Lung (tissue), 16 donors: ENCODE results near the gene ZFP92. TPM values are rescaled to one million over a fixed set of nuclear protein-coding genes. Genes with fewer than 3 reads are reported as not detected.

Experiments
- ATAC-seq: fragments of 200-7000 bp; cut with Tn5 transposase; one replicate; pipeline ENCODE4 v1.9.1; 2020; ENCODE audit warnings: moderate number of reproducible peaks; ENCODE audit not compliant: insufficient read depth, low FRiP score
- DNase-seq, 3 donors: peaks; one replicate each; pipeline ENCODE4 v3.0.0-alpha.2; 2013 to 2017
- H3K27ac ChIP-seq, 2 donors: one replicate each; pipeline ENCODE4 v1.5.1; 2013; ENCODE audit warnings: mild to moderate bottlenecking in 2 of 2, moderate library complexity in 2 of 2, control low read depth in 1 of 2, inconsistent platforms in 1 of 2, low read depth in 1 of 2, low read length in 1 of 2
- H3K27me3 ChIP-seq, 3 donors: one replicate each; pipeline ENCODE4 v1.5.1; 2013; ENCODE audit warnings: low read length in 2 of 3; ENCODE audit not compliant: control insufficient read depth in 3 of 3, insufficient read depth in 3 of 3
- H3K36me3 ChIP-seq, 4 donors: one replicate each; pipeline ENCODE4 v1.5.1; 2013; ENCODE audit warnings: low read length in 4 of 4, mild to moderate bottlenecking in 1 of 4, moderate library complexity in 1 of 4; ENCODE audit not compliant: control insufficient read depth in 4 of 4, insufficient read depth in 4 of 4
- H3K4me1 ChIP-seq, 5 donors: one replicate each; pipeline ENCODE4 v1.5.1; 2013; ENCODE audit warnings: low read length in 5 of 5, mild to moderate bottlenecking in 2 of 5, moderate library complexity in 1 of 5; ENCODE audit not compliant: control insufficient read depth in 5 of 5, insufficient read depth in 5 of 5
- H3K4me3 ChIP-seq: one replicate; pipeline ENCODE4 v1.5.1; 2013; ENCODE audit warnings: mild to moderate bottlenecking, control low read depth, moderate library complexity
- H3K9ac ChIP-seq, 2 donors: one replicate each; pipeline ENCODE4 v1.5.1; 2013; ENCODE audit warnings: low read length in 2 of 2, control low read depth in 1 of 2; ENCODE audit not compliant: insufficient read depth in 1 of 2
- H3K9me3 ChIP-seq, 4 donors: one replicate each; pipeline ENCODE4 v1.5.1; 2013; ENCODE audit warnings: low read length in 3 of 4, mild to moderate bottlenecking in 1 of 4, moderate library complexity in 1 of 4; ENCODE audit not compliant: control insufficient read depth in 4 of 4, insufficient read depth in 3 of 4
- WGBS, 2 donors: extraction: QIAGEN DNeasy Blood & Tissue Kit; methylation state at CpG; one replicate each; pipeline ENCODE4 v1.1.7; 2013; 5-methylcytosine and 5-hydroxymethylcytosine counted together
- long read RNA-seq, 5 donors: transcript quantifications; one replicate each; lab custom pipeline, GENCODE V29; 2026
- polyA plus RNA-seq, 2 donors: library from polyadenylated mRNA; stranded (reverse); fragments of 200-250 nt; gene quantifications; one replicate each; pipeline ENCODE4 v1.2.1, GENCODE V29; 2013
- total RNA-seq, 2 donors: library from RNA; depleted of rRNA in 1 of 2; stranded (reverse); fragments of >200 nt in 1 of 2; gene quantifications; one replicate each; pipeline ENCODE4 v1.2.1, GENCODE V29; 2014 to 2021
- TF ChIP-seq, protein P1 (sequence below): IDR thresholded peaks from 2 replicates; pipeline ENCODE4 v1.5.1; 2012; ENCODE audit warnings: mild to moderate bottlenecking; ENCODE audit errors: control extremely low read depth, extremely low read depth
- donor health status: control.
- donor health status: control.
- donor health status: Bipolar disorder and iron deficiency.
- donor health status: healthy.
- donor health status: DM: yes; HTN: yes; CAD: no.

ZFP92 gene, protein sequence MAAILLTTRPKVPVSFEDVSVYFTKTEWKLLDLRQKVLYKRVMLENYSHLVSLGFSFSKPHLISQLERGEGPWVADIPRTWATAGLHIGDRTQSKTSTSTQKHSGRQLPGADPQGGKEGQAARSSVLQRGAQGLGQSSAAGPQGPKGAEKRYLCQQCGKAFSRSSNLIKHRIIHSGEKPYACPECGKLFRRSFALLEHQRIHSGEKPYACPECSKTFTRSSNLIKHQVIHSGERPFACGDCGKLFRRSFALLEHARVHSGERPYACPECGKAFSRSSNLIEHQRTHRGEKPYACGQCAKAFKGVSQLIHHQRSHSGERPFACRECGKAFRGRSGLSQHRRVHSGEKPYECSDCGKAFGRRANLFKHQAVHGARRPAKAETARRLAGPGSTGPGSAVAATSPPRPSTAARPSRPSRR
- total RNA-seq (1 to 10 TPM; 1.5 to 3.6 TPM), polyA plus RNA-seq (1 to 10 TPM in 1 of 2 donors, under 1 TPM in 1; 0.69 to 1.5 TPM)
- long read RNA-seq, donor 1, full-length matches to known transcripts = 1 of 1 reads
- long read RNA-seq, donor 1, partial matches to known transcripts = 0 of 1 reads
- long read RNA-seq, donor 1, other reads (novel, unspliced or antisense) = 0 of 1 reads
- long read RNA-seq, donor 2 = 0 reads
- long read RNA-seq, donor 3 = 0 reads
- long read RNA-seq, donor 4 = 0 reads
- long read RNA-seq, donor 5 = 0 reads

DNA sequence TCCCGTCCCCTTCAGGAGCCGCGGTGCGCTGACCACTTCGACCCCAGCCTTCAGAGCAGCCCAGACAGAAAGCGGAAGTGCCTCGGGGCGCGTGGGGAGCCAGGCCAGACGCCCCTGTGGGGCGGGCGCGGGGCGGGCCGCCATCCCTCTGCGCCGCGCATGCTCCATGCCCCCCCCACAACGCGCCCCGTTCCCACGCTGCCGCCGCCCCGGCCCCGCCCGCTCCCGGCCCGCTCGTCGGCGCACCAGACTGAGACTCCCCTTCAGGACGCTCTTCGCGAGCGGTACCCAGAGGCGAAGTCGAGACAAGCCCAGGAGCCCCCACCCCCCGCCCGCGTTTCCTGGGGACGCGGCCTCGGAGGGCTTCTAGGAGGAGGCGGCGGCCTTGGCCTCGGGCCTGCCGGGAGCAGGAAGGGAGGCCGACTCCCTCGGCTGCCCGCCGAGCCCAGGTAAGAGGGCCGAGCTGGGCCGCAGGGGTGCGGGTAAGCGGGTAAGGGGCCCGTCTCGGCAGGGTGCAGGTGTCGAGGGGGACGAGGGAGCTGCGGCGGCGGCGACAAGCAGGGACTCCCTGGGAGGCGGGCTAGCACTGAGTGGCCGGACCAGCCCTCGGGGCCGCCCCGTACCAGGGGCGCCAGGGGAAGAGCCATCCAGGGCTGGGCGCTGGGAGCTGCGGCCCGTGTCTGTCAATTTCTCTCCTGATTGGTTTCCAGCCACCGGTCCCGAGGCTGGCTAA is at the start of gene ZFP92:
ZFP92 (plus strand) TSS at position 218 of the 733 bp plus-strand sequence. CDS start 6,851 bp downstream, outside the sequence.
- Histone ChIP-seq H3K27ac (no peak within 1 kb of the TSS), H3K4me3 (peak within 1 kb of the TSS; percentile 48), H3K36me3 (no peaks in the 10 kb centered on the region), H3K27me3 (no peaks in the 10 kb centered on the region), H3K9ac (no peak within 1 kb of the TSS), H3K4me1 (peaks cover 0 to 5% (median 0%) of the 10 kb centered on the region in 5 donors), H3K9me3 (no peaks in the 10 kb centered on the region)
- peak in 2 of 3 donors; percentile 26 to 29 for DNase-seq
- TF ChIP-seq, protein P1, sequence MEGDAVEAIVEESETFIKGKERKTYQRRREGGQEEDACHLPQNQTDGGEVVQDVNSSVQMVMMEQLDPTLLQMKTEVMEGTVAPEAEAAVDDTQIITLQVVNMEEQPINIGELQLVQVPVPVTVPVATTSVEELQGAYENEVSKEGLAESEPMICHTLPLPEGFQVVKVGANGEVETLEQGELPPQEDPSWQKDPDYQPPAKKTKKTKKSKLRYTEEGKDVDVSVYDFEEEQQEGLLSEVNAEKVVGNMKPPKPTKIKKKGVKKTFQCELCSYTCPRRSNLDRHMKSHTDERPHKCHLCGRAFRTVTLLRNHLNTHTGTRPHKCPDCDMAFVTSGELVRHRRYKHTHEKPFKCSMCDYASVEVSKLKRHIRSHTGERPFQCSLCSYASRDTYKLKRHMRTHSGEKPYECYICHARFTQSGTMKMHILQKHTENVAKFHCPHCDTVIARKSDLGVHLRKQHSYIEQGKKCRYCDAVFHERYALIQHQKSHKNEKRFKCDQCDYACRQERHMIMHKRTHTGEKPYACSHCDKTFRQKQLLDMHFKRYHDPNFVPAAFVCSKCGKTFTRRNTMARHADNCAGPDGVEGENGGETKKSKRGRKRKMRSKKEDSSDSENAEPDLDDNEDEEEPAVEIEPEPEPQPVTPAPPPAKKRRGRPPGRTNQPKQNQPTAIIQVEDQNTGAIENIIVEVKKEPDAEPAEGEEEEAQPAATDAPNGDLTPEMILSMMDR = no peak
- WGBS, 2 donors = 1 to 37% methylated on average over 26 to 75 of the region's 75 CpGs
- ATAC-seq = peak; percentile 64

DNA sequence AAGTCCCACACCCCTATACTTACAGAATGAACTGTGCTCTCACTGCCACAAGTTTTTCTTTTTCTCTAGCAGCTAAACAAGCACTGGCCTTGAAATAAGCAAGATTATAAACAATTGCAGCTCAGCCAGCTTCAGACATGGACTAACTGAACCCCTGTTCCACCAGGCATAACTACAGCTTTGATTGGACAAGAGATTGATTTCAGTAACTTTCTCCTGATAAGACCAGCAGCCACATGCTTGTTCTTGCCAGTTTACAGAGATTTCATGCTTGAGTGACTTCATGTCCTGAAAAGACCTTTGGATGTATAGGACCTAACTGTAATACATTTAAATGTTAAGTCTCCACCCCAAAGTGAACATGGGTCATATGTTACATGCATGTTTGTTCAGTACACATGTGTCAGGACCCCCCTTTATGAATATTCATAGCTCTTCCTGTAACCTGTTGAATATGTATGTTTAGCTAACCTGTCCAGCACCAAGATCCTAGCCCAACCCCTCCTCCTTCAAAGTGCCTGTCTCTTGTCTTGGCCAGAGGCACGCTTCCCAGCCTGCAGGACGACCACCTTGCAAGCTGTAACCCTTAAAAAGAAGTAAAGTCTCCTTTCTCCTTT is 49.4 kb upstream of the ZFP92 start:
- no peak overlapping the region for H3K4me3 ChIP-seq
- no peaks in the 10 kb centered on the region for H3K27me3 ChIP-seq
- no peak overlapping the region for H3K9ac ChIP-seq
- no peak overlapping the region for H3K27ac ChIP-seq
- DNase-seq (no peak), ATAC-seq (no peak)
- peaks cover 0 to 11% (median 3%) of the 10 kb centered on the region in 4 donors for H3K9me3 ChIP-seq
- no peaks in the 10 kb centered on the region for H3K36me3 ChIP-seq
- TF ChIP-seq, protein P1 = no peak
- H3K4me1 ChIP-seq = no peaks in the 10 kb centered on the region
- WGBS, 2 donors = 56 to 85% methylated on average over 2 of the region's 2 CpGs

DNA sequence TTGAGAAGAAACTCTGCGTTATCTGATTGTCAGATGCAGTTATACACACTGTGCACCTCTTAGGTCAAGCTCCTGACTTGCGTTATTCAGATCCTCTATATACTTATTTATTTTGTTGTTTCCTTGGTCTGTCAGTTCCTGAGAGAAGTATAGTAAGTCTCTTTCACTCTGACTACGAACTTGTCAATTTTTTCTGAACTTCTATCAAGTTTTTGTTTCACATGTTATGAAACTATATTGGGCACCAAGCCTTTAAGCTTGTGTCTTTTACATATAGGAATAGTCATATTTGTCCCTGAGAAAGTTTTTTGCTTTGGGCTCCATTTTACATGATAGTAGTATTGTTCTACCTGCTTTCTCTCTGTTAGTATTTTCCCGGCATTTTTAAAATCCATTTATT is 45.6 kb upstream of the ZFP92 start:
- H3K9me3 ChIP-seq = peaks cover 0 to 3% (median 0%) of the 10 kb centered on the region in 4 donors
- H3K9ac ChIP-seq = no peak overlapping the region
- H3K36me3 ChIP-seq = no peaks in the 10 kb centered on the region
- H3K4me3 ChIP-seq = no peak overlapping the region
- TF ChIP-seq, protein P1 = no peak
- DNase-seq (no peak), ATAC-seq (no peak)
- no peaks in the 10 kb centered on the region for H3K4me1 ChIP-seq
- peaks cover 0 to 4% (median 0%) of the 10 kb centered on the region in 3 donors for H3K27me3 ChIP-seq
- no peak overlapping the region for H3K27ac ChIP-seq
- 77 to 89% methylated on average over 4 of the region's 4 CpGs for WGBS, 2 donors
